Pons (tissue), 1 donor: ENCODE data around the gene ATG10.
"Not testable (repeated sequence)": the region's sequence is repeated elsewhere in the genome, so short reads cannot be mapped to it uniquely, and the experiment has no call there.

Source experiments
- DNase-seq: peaks from one replicate; pipeline ENCODE4 v3.0.0-alpha.2; 2016; ENCODE audit warnings: low spot score

Gene ATG10

DNA sequence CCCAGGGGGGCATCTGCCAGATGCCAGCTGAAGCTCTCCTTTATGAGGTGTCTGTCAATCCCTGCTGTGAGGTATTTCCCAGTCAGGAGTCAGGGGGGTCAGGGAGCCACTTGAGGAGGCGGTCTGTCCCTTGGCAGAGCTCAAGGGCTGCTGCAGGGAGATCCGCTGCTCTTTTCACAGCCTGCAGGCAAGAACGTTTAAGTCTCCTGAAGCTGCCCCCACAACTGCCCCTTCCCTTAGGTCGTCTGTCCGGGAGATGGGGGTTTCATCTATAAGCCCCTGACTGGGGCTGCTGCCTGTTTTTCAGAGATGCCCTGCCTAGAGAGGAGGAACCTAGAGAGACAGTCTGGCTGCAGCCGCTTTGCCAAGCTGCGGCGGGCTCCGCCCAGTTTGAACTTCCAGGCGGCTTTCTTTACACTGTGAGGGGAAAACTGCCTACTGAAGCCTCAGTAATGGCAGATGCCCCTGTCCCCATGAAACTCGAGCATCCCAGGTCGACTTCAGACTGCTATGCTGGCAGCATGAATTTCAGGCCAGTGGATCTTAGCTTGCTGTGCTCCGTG, 158.0 kb downstream of the ATG10 start:
- DNase-seq, result no peak

DNA sequence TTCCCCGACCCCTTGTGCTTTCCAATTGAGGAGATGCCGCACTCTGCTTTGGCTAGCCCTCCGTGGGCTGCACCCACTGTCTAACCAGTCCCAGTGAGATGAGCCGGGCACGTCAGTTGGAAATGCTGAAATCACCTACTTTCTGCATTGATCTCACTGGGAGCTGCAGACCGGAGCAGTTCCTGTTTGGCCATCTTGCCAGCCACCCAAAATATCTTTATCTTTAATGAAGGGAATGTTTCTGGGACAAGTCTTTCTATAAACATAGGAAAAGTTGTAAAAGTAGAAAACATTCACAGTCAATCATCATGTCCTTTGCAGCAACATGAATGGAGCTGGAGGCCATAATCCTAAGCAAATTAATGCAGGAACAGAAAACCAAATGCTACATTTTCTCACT, 158.8 kb downstream of the ATG10 start:
- DNase-seq, result no peak

DNA sequence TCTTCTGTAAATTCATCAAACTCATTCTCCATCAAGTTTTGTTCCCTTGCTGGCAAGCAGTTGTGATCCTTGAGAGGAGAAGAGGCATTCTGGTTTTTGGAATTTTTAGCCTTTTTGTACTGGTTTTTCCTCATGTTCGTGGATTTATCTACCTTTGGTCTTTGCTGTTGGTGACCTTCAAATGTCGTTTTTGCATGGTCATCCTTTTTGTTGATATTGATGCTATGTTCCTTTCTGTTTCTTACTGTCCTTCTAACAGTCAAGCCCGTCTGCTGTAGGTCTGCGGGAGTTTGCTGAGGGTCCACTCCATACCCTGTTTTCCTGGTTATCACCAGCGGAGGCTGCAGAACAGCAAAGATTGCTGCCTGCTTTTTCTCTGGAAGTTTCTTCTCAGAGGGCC, 165.4 kb downstream of the ATG10 start:
- no peak for DNase-seq

DNA sequence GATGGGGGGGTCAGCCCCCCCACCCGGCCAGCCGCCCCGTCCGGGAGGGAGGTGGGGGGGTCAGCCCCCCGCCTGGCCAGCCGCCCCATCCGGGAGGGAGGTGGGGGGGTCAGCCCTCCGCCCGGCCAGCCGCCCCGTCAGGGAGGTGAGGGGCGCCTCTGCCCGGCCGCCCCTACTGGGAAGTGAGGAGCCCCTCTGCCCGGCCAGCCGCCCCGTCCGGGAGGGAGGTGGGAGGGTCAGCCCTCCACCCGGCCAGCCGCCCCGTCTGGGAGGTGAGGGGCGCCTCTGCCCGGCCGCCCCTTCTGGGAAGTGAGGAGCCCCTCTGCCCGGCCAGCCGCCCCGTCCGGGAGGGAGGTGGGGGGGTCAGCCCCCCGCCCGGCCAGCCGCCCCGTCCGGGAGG, 168.0 kb downstream of the ATG10 start:
- DNase-seq, result not testable (repeated sequence)

DNA sequence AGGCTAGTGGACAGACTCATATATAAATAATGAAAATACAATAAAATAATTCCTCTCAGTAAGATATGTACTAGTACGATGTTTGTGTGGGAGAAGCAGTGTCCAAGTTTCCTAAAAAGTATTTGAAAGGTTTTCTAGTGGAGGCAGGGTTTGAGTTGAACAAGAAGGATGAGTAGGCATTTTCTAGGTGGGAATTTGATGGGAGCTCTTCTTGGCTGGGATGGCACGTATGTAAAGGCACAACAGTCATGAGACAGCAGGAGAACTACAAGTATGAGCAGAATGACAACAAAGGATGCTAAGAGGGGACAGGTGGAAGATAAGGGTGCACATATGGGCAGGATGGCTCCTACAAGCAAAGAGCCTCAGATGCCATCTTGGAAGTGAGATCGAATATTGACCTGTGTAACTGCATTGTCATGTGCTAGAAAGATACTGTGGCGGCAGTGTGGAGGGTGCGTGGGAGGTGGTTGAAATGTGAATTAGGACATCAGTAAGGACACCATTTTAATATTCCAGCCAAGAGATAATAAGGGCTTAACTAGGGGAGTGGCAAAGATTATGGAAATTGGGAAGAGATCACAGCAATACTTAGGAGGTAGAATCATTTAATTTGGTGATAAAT, 170.5 kb downstream of the ATG10 start:
- no peak for DNase-seq

DNA sequence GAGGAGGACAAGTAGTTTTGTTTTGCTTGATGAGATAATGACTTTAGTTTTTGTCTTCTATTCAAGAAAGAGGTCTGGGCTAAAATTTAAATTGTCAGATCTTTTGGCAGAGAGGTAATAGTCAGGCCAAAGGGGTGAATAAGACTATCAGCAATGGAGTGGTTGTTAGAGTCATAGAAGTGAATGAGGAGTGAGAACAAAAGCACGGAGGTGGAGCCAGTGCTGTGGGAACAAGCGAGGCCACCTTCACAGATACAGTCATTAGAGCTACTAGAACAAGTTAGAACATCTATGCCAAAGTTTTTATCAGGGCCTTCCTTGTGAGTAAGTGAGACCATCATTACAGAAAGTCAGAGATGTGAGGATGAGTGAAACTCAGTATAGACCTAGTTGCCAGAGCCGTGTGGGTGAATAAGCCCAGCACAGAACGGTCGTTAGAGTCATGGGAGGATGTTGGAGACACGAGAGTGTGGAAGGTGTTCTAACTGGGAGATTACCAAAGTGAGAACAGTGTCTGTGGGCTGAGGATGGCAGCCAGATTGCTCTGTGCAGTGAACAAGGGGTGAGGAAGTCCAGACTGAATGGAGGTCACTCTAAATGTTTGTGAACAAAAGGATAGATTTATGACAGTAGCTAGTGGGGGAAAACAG, 171.2 kb downstream of the ATG10 start:
- DNase-seq, result no peak

DNA sequence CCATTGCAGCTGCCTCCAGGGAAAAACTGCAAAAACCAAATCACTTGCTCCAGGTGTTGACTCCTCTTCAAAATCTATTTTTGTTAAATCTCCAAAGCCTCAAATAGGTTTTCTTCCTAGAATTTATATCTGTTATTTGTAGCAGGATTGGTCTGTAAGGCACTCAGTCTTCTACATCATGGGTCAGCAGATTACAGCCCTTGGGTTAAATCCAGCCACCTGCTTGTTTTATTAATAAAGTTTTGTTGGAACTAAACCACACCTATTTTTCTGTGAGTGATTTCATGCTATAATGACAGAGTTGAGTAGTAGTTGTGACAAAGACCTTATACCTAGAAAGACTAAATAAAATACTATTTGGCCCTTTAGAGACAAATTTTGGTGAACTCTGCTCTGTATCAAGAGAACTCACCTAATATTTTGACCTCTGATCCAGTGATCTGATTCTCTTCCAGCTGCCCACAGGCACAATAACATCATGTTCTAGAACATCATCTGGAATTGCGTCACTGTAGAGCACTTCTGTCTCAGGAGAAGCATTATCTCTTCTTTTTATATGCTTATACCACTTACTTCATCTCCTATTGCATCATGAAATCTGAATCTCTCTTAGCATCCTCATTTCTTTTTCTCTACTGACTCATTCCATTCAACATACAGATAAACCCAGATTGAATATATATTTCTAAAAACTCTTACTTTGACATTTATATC, 176.2 kb downstream of the ATG10 start:
- DNase-seq, result no peak

DNA sequence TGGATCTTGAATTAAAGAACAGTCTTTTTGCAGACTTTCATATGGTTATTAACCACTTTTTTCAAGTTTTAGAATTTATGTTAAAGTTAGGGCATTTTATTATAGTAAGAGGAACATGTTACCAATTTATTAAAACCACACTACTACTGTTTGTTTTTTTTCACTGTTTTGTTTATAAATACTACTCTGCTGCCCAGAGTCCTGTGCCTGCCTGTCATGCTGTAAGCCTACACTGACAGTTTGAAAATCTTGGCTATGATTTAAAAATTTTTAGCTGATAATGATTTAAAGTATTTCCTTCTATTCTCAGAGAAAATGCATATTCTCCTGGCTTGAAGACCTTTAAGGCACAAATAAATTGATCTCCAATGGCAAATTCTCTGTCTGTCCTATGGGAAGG, 177.6 kb downstream of the ATG10 start:
- DNase-seq, result no peak

DNA sequence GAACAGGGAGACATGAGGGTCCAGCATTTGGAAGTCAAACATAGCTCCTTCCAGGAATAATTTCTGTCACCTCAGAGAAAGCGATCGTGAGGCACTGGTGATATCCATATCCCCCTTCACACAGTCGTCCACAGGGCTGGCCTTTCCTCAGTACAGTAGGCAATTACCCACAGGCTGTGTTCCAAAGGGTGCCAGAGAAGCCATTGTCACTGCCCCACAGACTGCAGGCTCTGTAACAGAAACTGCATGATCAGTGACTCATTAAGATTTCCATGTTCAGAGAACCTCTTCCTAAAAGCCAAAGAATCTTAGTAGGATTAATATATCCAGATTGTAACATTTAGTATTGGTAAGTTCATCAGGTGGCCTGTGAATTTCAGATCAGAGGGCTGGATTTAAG, 178.7 kb downstream of the ATG10 start:
- DNase-seq, result peak; percentile 65

DNA sequence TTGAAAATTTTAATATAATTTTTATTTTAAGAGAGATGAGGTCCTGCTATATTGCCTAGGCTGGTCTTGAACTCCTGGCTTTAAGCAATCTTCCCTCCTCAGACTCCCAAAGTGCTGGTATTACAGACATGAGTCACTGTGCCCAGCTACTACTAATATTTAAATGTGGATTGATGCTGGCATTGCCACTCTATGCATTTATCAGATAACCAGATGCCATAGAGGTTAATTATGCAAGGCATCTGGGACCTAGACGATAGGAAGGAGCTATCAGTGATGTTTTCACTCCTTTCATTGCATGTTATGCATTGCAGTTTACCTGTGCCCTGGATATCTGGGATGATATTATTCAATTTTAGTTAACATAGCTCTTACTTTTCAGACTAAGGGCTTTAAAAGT, 179.4 kb downstream of the ATG10 start:
- no peak for DNase-seq

DNA sequence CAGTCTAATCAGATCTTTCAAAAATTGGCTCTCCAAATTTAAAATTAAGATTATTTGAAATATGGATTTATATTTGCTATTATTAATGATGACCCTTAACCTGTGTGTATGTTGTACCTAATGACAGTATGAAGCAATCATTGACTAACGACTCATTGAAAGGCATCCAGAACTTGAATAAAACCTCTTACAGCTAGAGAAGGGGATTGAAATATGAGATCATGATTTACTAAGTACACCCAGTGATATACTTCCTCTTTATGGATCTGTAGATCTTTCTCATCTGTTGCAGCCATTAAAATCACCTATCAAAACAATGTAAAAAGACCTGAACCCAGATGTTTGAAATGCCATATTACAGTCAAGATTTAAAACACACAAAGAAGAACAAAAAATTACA, 179.8 kb downstream of the ATG10 start:
- no peak for DNase-seq

DNA sequence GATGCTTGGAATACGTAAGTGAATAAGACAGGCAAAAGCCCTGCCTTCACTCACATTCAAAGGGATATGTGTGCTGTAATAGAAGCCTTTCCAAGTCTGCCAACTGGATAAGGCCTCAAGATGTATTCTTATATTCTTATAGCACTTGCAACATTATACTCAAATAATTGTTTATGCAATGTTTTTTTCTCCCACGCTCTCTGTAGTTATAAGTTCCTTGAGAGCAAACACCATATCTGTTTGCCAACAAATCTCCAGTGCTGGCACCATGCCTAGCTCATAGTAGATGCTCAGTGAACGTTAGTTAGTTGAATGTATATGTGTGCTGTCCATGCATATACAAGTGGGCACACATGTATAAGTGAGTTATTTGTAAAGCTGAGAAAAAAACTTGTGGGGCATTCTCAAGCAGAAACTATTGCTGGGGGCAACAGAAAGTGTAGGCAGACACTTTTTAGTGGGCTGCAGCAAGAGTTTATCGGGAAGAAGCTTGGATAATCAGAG, 181.2 kb downstream of the ATG10 start:
- no peak for DNase-seq

DNA sequence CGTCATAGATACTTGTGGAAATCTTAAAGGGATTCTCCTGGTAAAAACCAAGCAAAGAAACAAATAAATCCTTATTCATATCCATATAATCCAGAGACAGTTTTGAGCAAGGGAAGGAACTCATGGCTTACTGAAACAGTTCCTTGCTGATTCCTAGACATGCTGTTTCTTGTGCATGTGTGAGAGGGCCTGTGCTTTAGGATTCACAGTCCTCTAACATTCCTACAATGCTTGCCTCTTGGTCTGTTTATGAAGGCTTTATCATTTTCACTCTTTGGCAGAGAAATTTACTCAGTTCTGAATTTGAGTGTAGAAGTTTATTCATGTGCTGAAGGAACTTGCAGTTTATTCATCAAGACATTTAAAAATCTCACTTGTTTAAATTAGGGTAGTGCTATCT, 183.0 kb downstream of the ATG10 start:
- no peak for DNase-seq

DNA sequence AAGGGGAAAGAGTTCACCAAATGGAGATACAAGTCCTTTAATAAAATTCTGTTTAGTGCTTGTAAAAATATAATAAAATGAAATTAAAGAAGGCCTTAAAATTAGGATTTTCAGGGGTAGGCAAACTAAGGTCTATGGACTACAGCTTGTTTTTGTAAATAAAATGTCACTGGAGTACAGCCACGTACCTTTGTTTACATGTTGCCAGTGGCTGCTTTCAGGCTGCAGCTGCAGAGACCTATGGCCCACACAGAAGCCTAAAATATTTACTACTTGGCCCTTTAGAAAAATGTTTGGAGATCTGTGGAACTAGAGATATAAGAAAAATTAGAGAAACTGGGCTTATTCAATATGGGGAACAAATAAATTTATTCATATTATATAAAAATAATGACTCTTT, 183.5 kb downstream of the ATG10 start:
- no peak for DNase-seq

DNA sequence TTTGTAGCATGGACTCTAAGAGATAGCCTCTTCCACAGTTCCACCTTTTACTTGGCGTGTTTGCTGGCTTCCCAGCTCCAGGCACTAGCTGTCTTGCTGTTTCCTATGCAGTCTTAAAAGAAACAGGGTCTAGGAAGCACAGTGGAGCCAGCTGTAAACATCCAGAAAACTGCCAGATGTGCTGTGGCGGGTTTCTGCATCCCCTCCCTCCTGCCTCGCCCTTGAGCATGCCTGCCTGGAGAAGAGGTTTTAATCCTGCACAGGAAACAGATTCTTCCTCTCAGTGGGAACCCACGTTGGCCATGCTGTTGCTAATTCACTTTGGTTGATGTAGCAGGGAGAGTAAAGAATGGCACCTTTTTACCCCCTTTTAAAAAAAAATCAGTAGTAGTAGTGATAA, 185.1 kb downstream of the ATG10 start:
- no peak for DNase-seq

DNA sequence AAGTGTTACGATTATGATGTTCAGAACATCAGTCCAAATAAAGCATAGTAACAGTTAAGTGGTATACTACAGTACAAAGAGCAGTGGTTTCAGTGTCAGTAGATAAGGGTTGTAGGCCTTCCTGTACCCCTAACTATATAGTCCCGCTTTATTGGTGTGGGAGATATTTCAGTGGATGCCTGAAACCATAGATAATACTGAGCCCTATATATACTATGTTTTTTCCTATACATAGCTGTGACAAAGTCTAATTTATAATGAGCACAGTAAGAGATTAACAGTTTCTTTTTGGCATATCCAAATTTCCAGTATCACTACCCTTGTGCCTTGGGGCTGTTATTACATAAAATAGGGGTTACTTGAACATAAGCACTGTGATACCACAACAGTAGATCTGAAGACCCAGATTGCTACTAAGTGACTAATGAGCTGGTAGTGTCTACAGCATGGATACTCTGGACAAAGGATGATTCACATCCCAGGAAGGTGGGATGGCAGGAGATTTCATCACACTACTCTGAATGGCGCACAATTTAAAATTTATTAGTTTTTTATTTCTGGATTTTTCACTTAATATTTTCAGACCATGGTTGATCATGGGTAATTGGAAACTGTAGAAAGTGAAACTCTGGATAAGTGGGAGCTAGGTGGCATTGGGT, 187.1 kb downstream of the ATG10 start:
- no peak for DNase-seq

DNA sequence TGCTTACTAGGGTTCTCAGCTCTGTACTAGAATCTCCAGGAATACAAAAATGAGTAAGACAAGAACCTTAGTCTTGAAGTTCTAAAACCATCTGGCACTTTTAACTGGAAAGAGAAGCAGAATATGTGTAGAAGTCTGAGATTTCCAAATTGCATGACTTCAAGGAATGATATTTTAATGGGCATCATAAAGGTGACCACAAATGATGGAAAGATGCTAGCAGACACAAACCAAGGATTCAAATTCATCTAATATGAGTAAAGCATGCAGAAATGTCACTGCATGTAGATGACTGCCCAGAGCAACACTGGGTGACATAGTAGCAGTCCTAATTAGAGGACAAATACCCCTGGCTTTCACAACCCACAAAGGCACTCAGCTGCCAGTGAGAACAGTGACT, 189.1 kb downstream of the ATG10 start:
- DNase-seq, result no peak

DNA sequence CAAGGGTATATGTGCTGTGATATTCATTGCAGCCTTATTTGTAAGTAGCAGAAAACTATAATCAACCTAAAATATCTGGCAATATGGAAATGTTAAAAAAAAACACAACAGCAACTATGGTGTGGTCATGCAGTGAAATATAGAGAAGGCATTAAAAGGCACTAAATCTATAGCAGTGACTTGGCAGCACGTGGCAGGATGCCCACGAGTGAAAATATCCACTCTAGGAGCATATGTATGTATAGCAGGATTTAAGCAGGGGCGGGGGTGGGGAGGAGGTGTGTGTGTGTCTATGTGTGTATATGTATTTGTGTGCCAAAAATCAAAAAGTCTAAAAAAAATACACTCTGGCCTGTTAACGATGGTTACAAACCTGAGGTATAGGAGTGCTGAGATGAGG, 190.8 kb downstream of the ATG10 start:
- no peak for DNase-seq

DNA sequence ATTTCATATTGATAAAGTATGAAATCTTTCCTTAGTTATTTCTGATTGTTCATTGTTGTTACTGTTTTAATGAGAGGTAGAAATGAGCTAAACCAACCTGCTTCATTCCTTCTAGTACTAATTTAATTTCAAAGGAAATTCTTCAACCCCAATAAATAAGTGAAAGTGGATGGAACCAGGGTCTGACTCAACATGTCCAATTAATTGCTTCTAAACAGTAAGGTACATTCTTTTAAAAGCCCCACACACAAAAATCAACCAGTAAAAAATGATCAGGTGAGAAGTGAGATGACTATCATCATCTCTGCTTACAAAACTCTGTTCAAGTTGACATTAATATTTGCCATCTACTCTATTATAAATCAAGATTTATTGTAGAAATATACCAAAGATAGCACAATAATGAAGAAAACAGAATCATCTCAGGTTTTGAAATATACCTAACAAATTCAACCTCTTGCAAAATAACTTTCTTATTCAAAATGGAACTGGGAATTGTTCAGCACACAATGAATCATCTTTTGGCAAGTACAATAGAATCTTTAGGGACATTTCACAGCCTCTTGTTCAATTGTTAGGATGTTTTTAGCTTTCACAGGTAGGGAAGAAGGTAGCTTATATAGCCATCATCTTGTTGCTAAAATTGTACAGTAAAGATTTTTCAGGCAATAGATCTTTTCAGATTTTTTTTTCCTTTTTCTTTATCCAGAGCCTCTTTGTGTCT, 191.8 kb downstream of the ATG10 start:
- no peak for DNase-seq

DNA sequence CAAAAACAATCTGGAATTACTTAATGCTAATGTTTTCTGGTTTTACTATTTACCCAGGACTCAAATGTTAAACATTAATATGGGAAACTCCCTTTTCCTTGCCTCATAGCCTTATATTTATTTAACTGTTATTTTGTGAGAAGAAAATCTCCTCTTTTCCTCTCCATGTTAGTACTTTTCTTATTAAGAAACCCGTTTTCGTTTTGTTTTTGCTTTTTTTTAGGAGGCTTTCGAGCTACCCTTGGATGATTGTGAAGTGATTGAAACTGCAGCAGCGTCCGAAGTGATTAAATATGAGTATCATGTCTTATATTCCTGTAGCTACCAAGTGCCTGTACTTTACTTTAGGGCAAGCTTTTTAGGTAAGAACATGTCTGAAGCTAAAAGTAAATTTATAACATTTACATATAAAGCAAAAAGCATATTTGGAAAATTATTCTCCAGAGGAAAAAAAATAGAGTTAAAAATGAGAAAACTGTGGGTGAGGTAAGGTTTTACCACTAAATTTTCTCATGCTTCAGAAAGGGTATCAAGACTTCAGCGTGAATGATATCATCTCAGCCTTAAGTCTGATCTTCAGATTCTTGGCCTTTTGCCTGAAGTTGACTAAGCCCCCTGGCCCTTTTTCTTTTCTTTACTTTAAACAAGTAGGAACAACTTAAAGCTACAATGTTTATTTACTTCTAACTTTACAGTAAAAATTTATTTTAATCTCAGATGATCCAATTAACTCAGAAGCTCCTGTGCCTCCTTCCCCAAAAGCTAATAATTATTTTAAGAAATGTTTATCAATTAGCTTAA, 192.6 kb downstream of the ATG10 start:
- no peak for DNase-seq
